SJCRH30 (cell line): ENCODE results near the gene COPS3. TPM values are rescaled to one million over a fixed set of nuclear protein-coding genes. Genes with fewer than 3 reads are reported as not detected.

ENCODE experiments used
- total RNA-seq: library from RNA; depleted of rRNA; stranded (reverse); fragments of >200 nt; shearing (Covaris generic); gene quantifications from 2 replicates; pipeline ENCODE4 v1.2.3, GENCODE V29; 2014; rRNA removed

Gene COPS3
- total RNA-seq, 1 experiment from 2014 or later: 395 TPM

Other genes starting within 250 kb of the COPS3 start
- gene MPRIP, start 238.8 kb downstream of the COPS3 start, total RNA-seq: 312 and 334 TPM in 2 replicates
- 26.0 and 26.2 TPM in 2 replicates for gene PLD6, start 74.9 kb downstream of the COPS3 start, total RNA-seq
- 110 and 121 TPM in 2 replicates for gene FLCN, start 44.1 kb downstream of the COPS3 start, total RNA-seq
- 4.2 and 4.4 TPM in 2 replicates for gene NT5M, start 22.1 kb upstream of the COPS3 start, total RNA-seq
- 84.4 and 88.9 TPM in 2 replicates for gene MED9, start 195.8 kb upstream of the COPS3 start, total RNA-seq
- gene RASD1, start 215.1 kb upstream of the COPS3 start, total RNA-seq: not detected in 2 replicates